ENCODE data around the gene RERE.

DNA sequence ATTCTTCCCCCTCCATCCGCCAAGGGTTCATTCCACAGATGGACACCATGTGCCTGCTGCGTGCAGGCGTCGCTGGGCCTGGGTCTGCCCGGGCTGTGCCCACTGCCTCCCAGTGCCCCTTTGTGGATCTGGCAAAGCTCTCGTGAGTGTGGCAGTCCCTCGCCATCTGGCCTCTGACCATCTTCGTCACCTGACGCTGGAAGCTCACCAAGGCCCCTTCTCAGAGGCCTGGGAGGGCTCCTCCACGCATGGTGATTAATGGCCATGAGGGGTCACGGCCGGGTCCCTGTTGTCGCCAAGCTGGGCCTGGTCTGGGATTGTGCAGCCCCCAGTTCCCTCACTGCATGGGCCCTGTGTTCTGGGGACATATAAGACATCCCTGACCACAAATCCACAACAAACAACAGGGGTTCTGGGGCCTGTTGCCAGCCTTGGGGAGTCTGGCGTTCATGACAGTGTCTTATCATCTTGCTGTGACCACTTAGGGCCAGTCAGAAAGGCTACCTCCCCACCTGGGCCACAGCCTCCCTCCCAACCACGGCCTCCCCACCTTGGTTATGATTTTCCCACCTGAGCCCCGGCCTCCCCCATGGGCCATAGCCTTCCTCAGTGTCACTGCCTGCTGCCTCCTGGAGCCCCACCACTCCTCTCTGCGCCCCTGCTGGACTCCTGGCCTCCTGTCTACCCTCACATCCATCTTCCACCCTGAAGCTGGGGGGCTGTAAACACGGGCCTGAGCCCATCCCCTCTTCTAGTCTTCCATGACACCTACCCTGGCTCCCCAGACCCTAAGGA, 471.6 kb downstream of the RERE start:
- TF ChIP-seq FOXP1 (CRISPR knock-in tag; IDR thresholded peaks at IDR 0.05; ENCODE audit: borderline replicate concordance) (no peak), SMAD3 (CRISPR knock-in tag; IDR thresholded peaks at IDR 0.05; ENCODE audit: borderline replicate concordance) (no peak), ESRRA (CRISPR knock-in tag; IDR thresholded peaks at IDR 0.05; ENCODE audit: borderline replicate concordance) (no peak), SOX15 (CRISPR knock-in tag; IDR thresholded peaks at IDR 0.05) (no peak), CBFB (CRISPR knock-in tag; IDR thresholded peaks at IDR 0.05; ENCODE audit: low read depth) (no peak), PRRX2 (CRISPR knock-in tag; IDR thresholded peaks at IDR 0.05) (no peak)
- TF ChIP-seq, protein P1, sequence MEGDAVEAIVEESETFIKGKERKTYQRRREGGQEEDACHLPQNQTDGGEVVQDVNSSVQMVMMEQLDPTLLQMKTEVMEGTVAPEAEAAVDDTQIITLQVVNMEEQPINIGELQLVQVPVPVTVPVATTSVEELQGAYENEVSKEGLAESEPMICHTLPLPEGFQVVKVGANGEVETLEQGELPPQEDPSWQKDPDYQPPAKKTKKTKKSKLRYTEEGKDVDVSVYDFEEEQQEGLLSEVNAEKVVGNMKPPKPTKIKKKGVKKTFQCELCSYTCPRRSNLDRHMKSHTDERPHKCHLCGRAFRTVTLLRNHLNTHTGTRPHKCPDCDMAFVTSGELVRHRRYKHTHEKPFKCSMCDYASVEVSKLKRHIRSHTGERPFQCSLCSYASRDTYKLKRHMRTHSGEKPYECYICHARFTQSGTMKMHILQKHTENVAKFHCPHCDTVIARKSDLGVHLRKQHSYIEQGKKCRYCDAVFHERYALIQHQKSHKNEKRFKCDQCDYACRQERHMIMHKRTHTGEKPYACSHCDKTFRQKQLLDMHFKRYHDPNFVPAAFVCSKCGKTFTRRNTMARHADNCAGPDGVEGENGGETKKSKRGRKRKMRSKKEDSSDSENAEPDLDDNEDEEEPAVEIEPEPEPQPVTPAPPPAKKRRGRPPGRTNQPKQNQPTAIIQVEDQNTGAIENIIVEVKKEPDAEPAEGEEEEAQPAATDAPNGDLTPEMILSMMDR (IDR thresholded peaks at IDR 0.05), result no peak
- TF ChIP-seq, protein P2, sequence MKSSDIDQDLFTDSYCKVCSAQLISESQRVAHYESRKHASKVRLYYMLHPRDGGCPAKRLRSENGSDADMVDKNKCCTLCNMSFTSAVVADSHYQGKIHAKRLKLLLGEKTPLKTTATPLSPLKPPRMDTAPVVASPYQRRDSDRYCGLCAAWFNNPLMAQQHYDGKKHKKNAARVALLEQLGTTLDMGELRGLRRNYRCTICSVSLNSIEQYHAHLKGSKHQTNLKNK (CRISPR knock-in tag; IDR thresholded peaks at IDR 0.05), result no peak
- TF ChIP-seq, protein P3, sequence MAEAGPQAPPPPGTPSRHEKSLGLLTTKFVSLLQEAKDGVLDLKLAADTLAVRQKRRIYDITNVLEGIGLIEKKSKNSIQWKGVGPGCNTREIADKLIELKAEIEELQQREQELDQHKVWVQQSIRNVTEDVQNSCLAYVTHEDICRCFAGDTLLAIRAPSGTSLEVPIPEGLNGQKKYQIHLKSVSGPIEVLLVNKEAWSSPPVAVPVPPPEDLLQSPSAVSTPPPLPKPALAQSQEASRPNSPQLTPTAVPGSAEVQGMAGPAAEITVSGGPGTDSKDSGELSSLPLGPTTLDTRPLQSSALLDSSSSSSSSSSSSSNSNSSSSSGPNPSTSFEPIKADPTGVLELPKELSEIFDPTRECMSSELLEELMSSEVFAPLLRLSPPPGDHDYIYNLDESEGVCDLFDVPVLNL (CRISPR knock-in tag; IDR thresholded peaks at IDR 0.05; ENCODE audit: borderline replicate concordance, low read depth), result no peak
- TF ChIP-seq, protein P4, sequence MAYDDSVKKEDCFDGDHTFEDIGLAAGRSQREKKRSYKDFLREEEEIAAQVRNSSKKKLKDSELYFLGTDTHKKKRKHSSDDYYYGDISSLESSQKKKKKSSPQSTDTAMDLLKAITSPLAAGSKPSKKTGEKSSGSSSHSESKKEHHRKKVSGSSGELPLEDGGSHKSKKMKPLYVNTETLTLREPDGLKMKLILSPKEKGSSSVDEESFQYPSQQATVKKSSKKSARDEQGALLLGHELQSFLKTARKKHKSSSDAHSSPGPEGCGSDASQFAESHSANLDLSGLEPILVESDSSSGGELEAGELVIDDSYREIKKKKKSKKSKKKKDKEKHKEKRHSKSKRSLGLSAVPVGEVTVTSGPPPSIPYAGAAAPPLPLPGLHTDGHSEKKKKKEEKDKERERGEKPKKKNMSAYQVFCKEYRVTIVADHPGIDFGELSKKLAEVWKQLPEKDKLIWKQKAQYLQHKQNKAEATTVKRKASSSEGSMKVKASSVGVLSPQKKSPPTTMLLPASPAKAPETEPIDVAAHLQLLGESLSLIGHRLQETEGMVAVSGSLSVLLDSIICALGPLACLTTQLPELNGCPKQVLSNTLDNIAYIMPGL (CRISPR knock-in tag; IDR thresholded peaks at IDR 0.05), result no peak
- TF ChIP-seq, protein P5, sequence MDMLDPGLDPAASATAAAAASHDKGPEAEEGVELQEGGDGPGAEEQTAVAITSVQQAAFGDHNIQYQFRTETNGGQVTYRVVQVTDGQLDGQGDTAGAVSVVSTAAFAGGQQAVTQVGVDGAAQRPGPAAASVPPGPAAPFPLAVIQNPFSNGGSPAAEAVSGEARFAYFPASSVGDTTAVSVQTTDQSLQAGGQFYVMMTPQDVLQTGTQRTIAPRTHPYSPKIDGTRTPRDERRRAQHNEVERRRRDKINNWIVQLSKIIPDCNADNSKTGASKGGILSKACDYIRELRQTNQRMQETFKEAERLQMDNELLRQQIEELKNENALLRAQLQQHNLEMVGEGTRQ (CRISPR knock-in tag; IDR thresholded peaks at IDR 0.05), result no peak
- TF ChIP-seq, protein P6, sequence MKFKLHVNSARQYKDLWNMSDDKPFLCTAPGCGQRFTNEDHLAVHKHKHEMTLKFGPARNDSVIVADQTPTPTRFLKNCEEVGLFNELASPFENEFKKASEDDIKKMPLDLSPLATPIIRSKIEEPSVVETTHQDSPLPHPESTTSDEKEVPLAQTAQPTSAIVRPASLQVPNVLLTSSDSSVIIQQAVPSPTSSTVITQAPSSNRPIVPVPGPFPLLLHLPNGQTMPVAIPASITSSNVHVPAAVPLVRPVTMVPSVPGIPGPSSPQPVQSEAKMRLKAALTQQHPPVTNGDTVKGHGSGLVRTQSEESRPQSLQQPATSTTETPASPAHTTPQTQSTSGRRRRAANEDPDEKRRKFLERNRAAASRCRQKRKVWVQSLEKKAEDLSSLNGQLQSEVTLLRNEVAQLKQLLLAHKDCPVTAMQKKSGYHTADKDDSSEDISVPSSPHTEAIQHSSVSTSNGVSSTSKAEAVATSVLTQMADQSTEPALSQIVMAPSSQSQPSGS (CRISPR knock-in tag; IDR thresholded peaks at IDR 0.05; ENCODE audit: borderline replicate concordance, low read depth), result no peak

Data from WTC11 (cell line).